Central memory CD8-positive, alpha-beta T cell (primary cell): ENCODE measurements around the gene SEMA5A.

ENCODE experiments used
- ATAC-seq: fragments of 150-1000 bp; cut with Tn5 transposase; replicated peaks from 2 replicates; pipeline ENCODE4 v1.10.0; 2022; ENCODE audit warnings: mild to moderate bottlenecking, moderate FRiP score, moderate number of reproducible peaks; ENCODE audit not compliant: poor library complexity, severe bottlenecking; ENCODE audit errors: extremely low read depth
- DNase-seq, 2 donors: peaks; one replicate each; pipeline ENCODE4 v3.0.0; 2021; ENCODE audit warnings: low spot score in 2 of 2
- H3K27ac Mint-ChIP-seq: one replicate; pipeline ENCODE4 v1.8.0; 2022; ENCODE audit warnings: low read depth, mild to moderate bottlenecking, moderate library complexity, mixed read lengths
- H3K27me3 Mint-ChIP-seq: one replicate; pipeline ENCODE4 v1.8.0; 2022; ENCODE audit warnings: mixed read lengths
- H3K36me3 Mint-ChIP-seq: one replicate; pipeline ENCODE4 v1.8.0; 2022; ENCODE audit warnings: mild to moderate bottlenecking, moderate library complexity, mixed read lengths; ENCODE audit not compliant: insufficient read depth
- H3K4me1 Mint-ChIP-seq: one replicate; pipeline ENCODE4 v1.8.0; 2022; ENCODE audit warnings: mixed read lengths
- H3K4me3 Mint-ChIP-seq: one replicate; pipeline ENCODE4 v1.8.0; 2022; ENCODE audit warnings: mild to moderate bottlenecking, moderate library complexity, mixed read lengths
- H3K9me3 Mint-ChIP-seq: one replicate; pipeline ENCODE4 v1.8.0; 2022; ENCODE audit warnings: mixed read lengths

Gene SEMA5A

GRCh38 chr5:9051779-9052178, 494.1 kb downstream of the SEMA5A start:
- Mint-ChIP-seq H3K27ac (no peak overlapping the region), H3K36me3 (peaks cover 2% of the 10 kb centered on the region), H3K4me3 (no peak overlapping the region), H3K9me3 (peaks cover 8% of the 10 kb centered on the region), H3K4me1 (no peaks in the 10 kb centered on the region), H3K27me3 (no peaks in the 10 kb centered on the region)
- no peak for ATAC-seq
- no peak for DNase-seq

GRCh38 chr5:9047932-9048331, 497.9 kb downstream of the SEMA5A start:
- H3K27ac Mint-ChIP-seq = no peak overlapping the region
- H3K4me3 Mint-ChIP-seq = no peak overlapping the region
- H3K9me3 Mint-ChIP-seq = peaks cover 10% of the 10 kb centered on the region
- H3K36me3 Mint-ChIP-seq = peaks cover 2% of the 10 kb centered on the region
- no peak for ATAC-seq
- no peaks in the 10 kb centered on the region for H3K4me1 Mint-ChIP-seq
- DNase-seq = no peak
- H3K27me3 Mint-ChIP-seq = no peaks in the 10 kb centered on the region

DNA sequence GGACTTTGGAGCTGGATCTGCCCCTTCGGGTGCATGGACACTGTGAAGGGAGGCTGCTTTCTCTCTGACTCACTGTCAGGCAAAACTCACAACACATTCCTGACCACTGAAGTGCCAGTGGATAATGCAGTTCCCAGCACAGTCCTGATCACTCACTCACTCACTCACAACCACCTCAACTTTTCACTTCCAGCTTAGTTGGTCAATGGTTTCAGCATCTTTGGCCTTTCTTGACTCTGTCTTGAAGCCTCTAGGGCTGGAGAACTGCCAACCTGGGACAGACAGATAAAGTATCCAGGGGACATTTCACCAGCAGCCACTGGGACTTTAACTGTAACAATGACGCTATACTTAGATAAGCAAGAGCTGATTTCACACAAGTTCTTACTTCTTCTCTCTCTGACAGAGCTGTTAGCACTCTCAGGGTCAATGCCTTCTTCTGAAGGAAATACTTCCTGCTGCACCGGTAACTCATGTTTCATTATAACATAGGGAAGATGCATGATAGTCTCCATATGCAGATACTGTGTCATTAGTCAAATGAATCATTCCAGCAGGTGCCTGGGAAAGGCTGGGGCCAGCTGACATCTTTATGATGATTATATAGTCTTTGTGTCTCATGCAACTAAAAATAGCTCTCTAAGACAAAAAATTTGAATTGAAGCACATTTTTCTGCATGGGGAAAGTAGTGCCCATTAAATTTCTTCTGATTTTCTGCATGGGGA, 499.0 kb downstream of the SEMA5A start:
- H3K27me3 Mint-ChIP-seq = no peaks in the 10 kb centered on the region
- peaks cover 6% of the 10 kb centered on the region for H3K9me3 Mint-ChIP-seq
- no peak overlapping the region for H3K27ac Mint-ChIP-seq
- DNase-seq = no peak
- no peak for ATAC-seq
- H3K4me3 Mint-ChIP-seq = no peak overlapping the region
- H3K4me1 Mint-ChIP-seq = no peaks in the 10 kb centered on the region
- H3K36me3 Mint-ChIP-seq = peaks cover 2% of the 10 kb centered on the region

DNA sequence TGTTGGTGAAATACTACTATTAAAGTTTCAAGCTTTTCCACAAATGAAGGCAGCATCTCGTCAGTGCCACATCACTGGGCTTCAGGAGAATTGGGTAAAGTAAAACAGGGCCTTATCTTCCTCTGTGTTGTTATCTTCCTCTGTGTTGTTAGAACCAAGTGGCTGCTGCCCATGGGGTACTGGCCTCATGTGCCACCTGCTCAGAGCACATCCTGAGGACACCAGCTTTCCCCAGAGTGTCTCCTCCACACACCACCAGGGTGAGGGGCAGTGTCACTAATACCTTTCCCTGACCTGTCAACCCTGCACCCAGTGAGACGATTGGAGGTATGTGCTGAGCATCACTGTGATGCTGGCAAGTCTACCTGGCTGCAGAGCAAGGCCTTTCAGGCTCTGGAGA, 499.9 kb downstream of the SEMA5A start:
- no peak for ATAC-seq
- Mint-ChIP-seq H3K4me3 (no peak overlapping the region), H3K4me1 (no peaks in the 10 kb centered on the region), H3K36me3 (peaks cover 2% of the 10 kb centered on the region), H3K27ac (no peak overlapping the region), H3K9me3 (peaks cover 6% of the 10 kb centered on the region), H3K27me3 (no peaks in the 10 kb centered on the region)
- DNase-seq = no peak

DNA sequence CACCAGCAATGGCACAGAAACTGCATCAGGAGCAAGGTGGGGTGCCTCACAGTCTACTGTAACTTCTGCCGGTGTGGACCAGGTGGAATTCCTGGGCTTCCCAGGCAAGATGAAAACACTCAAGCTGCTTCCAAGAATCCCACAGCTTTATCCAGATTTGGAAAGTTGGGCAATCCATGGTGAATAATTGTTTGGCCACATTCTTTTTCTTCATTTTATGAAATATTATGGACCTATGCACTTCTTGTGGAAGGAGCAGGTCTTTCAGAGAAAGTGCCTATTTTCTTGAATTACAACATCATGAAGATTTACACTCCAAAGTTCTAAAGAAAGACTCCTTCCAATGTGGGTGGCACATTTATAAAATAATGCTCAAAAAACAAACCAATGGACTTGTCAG, 503.6 kb downstream of the SEMA5A start:
- Mint-ChIP-seq H3K27me3 (no peaks in the 10 kb centered on the region), H3K4me1 (no peaks in the 10 kb centered on the region), H3K4me3 (no peak overlapping the region), H3K36me3 (no peaks in the 10 kb centered on the region), H3K9me3 (peaks cover 24% of the 10 kb centered on the region), H3K27ac (no peak overlapping the region)
- DNase-seq (no peak), ATAC-seq (no peak)

DNA sequence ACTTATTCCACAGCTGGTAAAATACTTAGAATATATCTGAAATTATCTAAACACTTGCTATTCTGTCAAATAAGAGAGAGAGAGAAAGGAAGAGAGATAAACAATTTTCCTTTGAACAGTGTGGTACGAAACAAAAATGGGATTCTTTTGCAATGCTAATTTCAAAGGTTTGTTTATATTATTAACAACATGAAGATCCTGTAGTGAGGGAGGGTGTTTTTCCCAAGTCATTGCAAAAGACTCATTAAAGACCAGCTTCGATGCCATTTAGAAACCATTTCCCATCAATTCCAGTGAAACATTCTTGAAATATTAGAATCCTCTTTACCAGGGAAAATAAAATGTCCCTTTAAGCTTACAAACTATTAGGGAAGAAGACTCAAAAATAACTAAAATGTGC, 505.4 kb downstream of the SEMA5A start:
- H3K36me3 Mint-ChIP-seq = no peaks in the 10 kb centered on the region

DNA sequence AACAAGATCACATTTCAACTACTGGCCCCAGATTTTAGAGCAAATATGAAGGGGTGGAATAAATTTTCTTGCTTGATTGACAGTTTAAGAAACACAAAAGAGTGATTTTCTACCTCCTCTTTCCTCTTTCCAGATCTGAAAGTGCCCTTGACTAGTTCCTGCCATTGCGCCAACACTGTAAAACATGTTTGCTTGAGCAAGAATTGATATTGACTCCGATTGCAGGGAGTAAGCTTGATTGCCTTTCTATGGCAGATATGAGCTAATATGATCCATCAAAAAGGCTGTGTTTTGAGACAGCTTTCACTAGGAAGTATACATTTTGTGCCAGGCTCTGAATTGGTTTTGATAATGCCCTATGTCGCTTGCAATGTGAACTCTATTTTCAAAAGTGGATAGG, 508.8 kb downstream of the SEMA5A start:
- no peak for DNase-seq
- Mint-ChIP-seq H3K4me1 (no peaks in the 10 kb centered on the region), H3K9me3 (peaks cover 21% of the 10 kb centered on the region), H3K36me3 (no peaks in the 10 kb centered on the region), H3K4me3 (no peak overlapping the region), H3K27ac (no peak overlapping the region), H3K27me3 (no peaks in the 10 kb centered on the region)
- ATAC-seq = no peak

More for the DNA sequence above, 505.4 kb downstream of the SEMA5A start:
- DNase-seq = no peak
- H3K4me1 Mint-ChIP-seq = no peaks in the 10 kb centered on the region
- H3K27ac Mint-ChIP-seq = no peak overlapping the region
- no peak for ATAC-seq
- no peak overlapping the region for H3K4me3 Mint-ChIP-seq
- H3K27me3 Mint-ChIP-seq = no peaks in the 10 kb centered on the region
- H3K9me3 Mint-ChIP-seq = peaks cover 21% of the 10 kb centered on the region

DNA sequence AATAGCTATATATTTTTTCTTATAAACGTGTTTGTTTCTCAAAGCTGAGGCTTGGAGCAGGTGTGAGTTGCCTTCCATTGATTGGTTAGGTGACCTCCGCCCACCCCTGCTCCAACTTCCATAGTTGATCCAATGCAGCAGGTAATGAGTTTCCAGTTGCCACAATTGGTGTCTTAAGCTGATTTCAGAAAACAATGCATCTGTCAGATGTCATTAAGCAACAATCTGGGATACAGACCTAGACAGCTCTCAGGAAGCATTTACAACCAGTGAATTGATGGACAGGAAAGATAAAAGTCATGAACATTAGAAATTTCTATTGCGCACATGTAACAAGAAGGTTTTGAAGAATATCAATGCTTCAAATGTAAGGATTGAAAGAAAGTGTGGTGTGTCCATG, 510.5 kb downstream of the SEMA5A start:
- H3K27me3 Mint-ChIP-seq = no peaks in the 10 kb centered on the region
- H3K27ac Mint-ChIP-seq = no peak overlapping the region
- peaks cover 21% of the 10 kb centered on the region for H3K9me3 Mint-ChIP-seq
- no peaks in the 10 kb centered on the region for H3K36me3 Mint-ChIP-seq
- H3K4me1 Mint-ChIP-seq = no peaks in the 10 kb centered on the region
- no peak overlapping the region for H3K4me3 Mint-ChIP-seq
- ATAC-seq = no peak
- no peak for DNase-seq

DNA sequence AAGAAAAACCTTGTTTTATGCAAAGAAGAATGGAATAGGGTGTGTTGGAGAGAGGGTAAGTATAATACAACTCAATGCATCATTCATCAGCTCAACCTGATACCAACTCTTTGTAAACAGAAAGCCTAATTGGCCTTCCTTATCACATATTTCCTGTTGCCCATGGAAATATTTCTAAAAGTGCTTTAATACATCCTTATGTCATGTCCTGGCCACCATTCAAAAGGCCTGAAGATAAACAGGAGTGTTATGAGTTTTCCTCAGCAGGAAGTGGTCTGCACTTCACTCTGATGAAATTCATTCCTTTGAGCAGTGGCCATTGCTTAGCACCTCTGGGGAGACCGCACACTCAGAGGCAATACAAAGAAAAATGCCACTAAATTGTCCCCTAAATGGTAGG, 511.2 kb downstream of the SEMA5A start:
- DNase-seq (no peak), ATAC-seq (no peak)
- Mint-ChIP-seq H3K27me3 (no peaks in the 10 kb centered on the region), H3K4me1 (no peaks in the 10 kb centered on the region), H3K27ac (no peak overlapping the region), H3K4me3 (no peak overlapping the region), H3K36me3 (no peaks in the 10 kb centered on the region), H3K9me3 (peaks cover 14% of the 10 kb centered on the region)

GRCh38 chr5:9033524-9033923, 512.4 kb downstream of the SEMA5A start:
- Mint-ChIP-seq H3K4me3 (no peak overlapping the region), H3K27ac (no peak overlapping the region), H3K4me1 (no peaks in the 10 kb centered on the region), H3K9me3 (peaks cover 17% of the 10 kb centered on the region), H3K36me3 (no peaks in the 10 kb centered on the region), H3K27me3 (no peaks in the 10 kb centered on the region)
- DNase-seq (no peak), ATAC-seq (no peak)

GRCh38 chr5:9025942-9026341, 519.9 kb downstream of the SEMA5A start:
- ATAC-seq (no peak), DNase-seq (no peak)
- Mint-ChIP-seq H3K27ac (no peak overlapping the region), H3K36me3 (no peaks in the 10 kb centered on the region), H3K4me1 (no peaks in the 10 kb centered on the region), H3K9me3 (peaks cover 40% of the 10 kb centered on the region), H3K27me3 (no peaks in the 10 kb centered on the region), H3K4me3 (no peak overlapping the region)

GRCh38 chr5:9020996-9021395, 524.9 kb downstream of the SEMA5A start:
- Mint-ChIP-seq H3K27ac (no peak overlapping the region), H3K36me3 (peaks cover 2% of the 10 kb centered on the region), H3K27me3 (no peaks in the 10 kb centered on the region), H3K9me3 (peaks cover 25% of the 10 kb centered on the region), H3K4me1 (no peaks in the 10 kb centered on the region), H3K4me3 (no peak overlapping the region)
- DNase-seq (no peak), ATAC-seq (no peak)

GRCh38 chr5:9015937-9016270, 530.0 kb downstream of the SEMA5A start:
- Mint-ChIP-seq H3K27ac (no peak overlapping the region), H3K4me3 (no peak overlapping the region), H3K4me1 (no peaks in the 10 kb centered on the region), H3K9me3 (peaks cover 5% of the 10 kb centered on the region), H3K27me3 (no peaks in the 10 kb centered on the region), H3K36me3 (peaks cover 2% of the 10 kb centered on the region)
- DNase-seq = no peak
- ATAC-seq = no peak
